CD4-positive, alpha-beta memory T cell (primary cell): Measurements from ENCODE around the gene GAK. TPM values are rescaled to one million over a fixed set of nuclear protein-coding genes. Genes with fewer than 3 reads are reported as not detected.
A peak's percentile ranks its signal among the peaks of the same experiment; 100 is the strongest.
"Not testable (repeated sequence)": the region's sequence is repeated elsewhere in the genome, so short reads cannot be mapped to it uniquely, and the experiment has no call there.

Experiments
- CTCF ChIA-PET: fragments of 350-600 bp; sonication (Branson Sonifier 250); formaldehyde crosslinking; loops from one replicate; lab custom pipeline; 2021; ENCODE audit warnings: inconsistent platforms; ENCODE audit not compliant: partially characterized antibody; lab: Charles Lee
- POLR2A ChIA-PET: fragments of 350-600 bp; sonication (Branson Sonifier 250); formaldehyde crosslinking; loops from one replicate; lab custom pipeline; 2021; ENCODE audit not compliant: partially characterized antibody; lab: Charles Lee
- DNase-seq, 5 donors: peaks; one replicate each; pipeline versions ENCODE4 v3.0.0 to v3.0.0-alpha.2; 2020 to 2022; ENCODE audit warnings: mixed read lengths in 1 of 5
- H3K27ac ChIP-seq: one replicate; pipeline ENCODE4 v1.7.0; 2013; ENCODE audit warnings: low read depth, low read length
- H3K27me3 ChIP-seq: 2 replicates; pipeline ENCODE4 v1.7.0; 2013; ENCODE audit warnings: mild to moderate bottlenecking, low read length, moderate library complexity; ENCODE audit not compliant: insufficient read depth
- H3K36me3 ChIP-seq: 2 replicates; pipeline ENCODE4 v1.7.0; 2013; ENCODE audit warnings: mild to moderate bottlenecking, low read length, moderate library complexity; ENCODE audit not compliant: insufficient read depth
- H3K4me1 ChIP-seq: 2 replicates; pipeline ENCODE4 v1.7.0; 2013; ENCODE audit warnings: mild to moderate bottlenecking, low read length, moderate library complexity; ENCODE audit not compliant: insufficient read depth
- H3K4me3 ChIP-seq, 2 donors: one replicate each; pipeline ENCODE4 v1.7.0; 2013; ENCODE audit warnings: low read length in 2 of 2, mild to moderate bottlenecking in 1 of 2
- H3K9me3 ChIP-seq, 2 donors: one replicate each; pipeline ENCODE4 v1.7.0; 2013; ENCODE audit warnings: low read length in 2 of 2, control low read depth in 1 of 2; ENCODE audit not compliant: control insufficient read depth in 1 of 2
- H3K27ac Mint-ChIP-seq, 7 donors: one replicate each; pipeline ENCODE4 v1.8.0; 2020 to 2021; ENCODE audit warnings: mixed read lengths in 7 of 7, mild to moderate bottlenecking in 6 of 7, inconsistent platforms in 3 of 7, moderate library complexity in 3 of 7
- H3K27me3 Mint-ChIP-seq, 2 donors: one replicate each; pipeline ENCODE4 v1.8.0; 2020 to 2021; ENCODE audit warnings: mixed read lengths in 2 of 2
- H3K36me3 Mint-ChIP-seq, 2 donors: one replicate each; pipeline ENCODE4 v1.8.0; 2020 to 2021; ENCODE audit warnings: mixed read lengths in 2 of 2, inconsistent platforms in 1 of 2, mild to moderate bottlenecking in 1 of 2
- H3K4me1 Mint-ChIP-seq, 4 donors: one replicate each; pipeline ENCODE4 v1.8.0; 2020 to 2021; ENCODE audit warnings: mixed read lengths in 4 of 4, mild to moderate bottlenecking in 1 of 4
- H3K4me3 Mint-ChIP-seq, 8 donors: one replicate each; pipeline ENCODE4 v1.8.0; 2020 to 2021; ENCODE audit warnings: mixed read lengths in 8 of 8, mild to moderate bottlenecking in 7 of 8, moderate library complexity in 6 of 8, inconsistent platforms in 3 of 8
- H3K9me3 Mint-ChIP-seq, 8 donors: one replicate each; pipeline ENCODE4 v1.8.0; 2020 to 2021; ENCODE audit warnings: mixed read lengths in 8 of 8, mild to moderate bottlenecking in 5 of 8, inconsistent platforms in 3 of 8, moderate library complexity in 1 of 8
- intact Hi-C: fragments of 100-400 bp; cut with micrococcal nuclease; formaldehyde crosslinking; loops from one replicate; pipeline ENCODE4 v1.15.1; 2023
- polyA plus RNA-seq, 2 donors: library from polyadenylated mRNA; unstranded; fragments of 300-500 nt; fragmentation: Illumina TruSeq; gene quantifications; one replicate each; pipeline ENCODE4 v1.2.3, GENCODE V29; 2021
- total RNA-seq, 2 experiments: library from RNA; stranded (reverse); gene quantifications; one replicate each; pipeline ENCODE4 v1.2.3, GENCODE V29; 2021

Gene GAK
- total and polyA plus RNA-seq, 4 experiments from 2014 or later = 32.5 to 188 (median 130) TPM

DNA sequence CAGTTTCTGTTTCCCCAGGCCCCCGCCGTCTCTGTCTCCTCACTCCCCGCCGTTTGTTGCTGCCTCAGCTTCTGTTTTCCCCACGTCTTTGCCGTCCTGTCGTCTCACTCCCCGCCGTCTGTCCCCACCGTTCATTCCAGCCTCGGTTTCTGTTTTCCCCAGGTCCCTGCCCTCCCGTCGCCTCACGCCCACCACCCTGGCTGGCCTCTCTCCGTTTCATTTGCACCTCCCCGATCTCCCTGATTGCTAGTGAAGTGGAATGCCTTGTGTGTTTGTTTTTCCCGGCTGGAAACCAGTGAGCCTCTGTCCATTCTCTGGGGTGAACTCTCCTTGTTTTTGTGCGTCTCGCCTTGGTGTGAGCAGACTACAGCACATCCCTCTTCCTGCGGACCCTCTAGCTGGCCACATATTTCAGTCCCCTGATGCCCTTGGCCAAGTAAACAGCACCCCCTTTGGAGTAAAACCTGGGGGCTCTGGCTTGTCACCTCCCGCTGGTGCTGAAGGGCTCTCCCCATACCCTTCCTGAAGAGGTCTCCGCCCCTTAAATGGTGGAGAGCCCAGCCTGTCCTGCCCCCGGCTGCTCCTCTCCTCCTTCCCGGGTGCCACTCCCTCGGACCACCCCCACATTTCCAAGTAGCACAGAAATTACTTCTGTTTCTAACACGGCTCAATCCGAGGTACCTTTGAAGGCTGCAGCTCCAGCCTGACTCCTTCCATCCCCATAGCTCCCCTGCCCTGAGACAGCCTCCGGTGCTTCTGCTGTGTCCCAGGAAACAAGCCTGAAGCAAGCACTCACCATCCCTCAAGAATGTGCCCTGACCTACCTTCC, 13.4 kb upstream of the GAK start:
- H3K9me3 Mint-ChIP-seq = no peaks in the 10 kb centered on the region
- no peak overlapping the region for H3K27ac Mint-ChIP-seq
- ChIA-PET POLR2A (no interaction called here), CTCF (no interaction called here)
- no peaks in the 10 kb centered on the region for H3K36me3 ChIP-seq
- DNase-seq = no peak
- H3K4me3 Mint-ChIP-seq = no peak overlapping the region
- no peaks in the 10 kb centered on the region for H3K4me1 ChIP-seq
- H3K27ac ChIP-seq = no peak overlapping the region
- H3K36me3 Mint-ChIP-seq = peaks cover 0 to 4% of the 10 kb centered on the region in 2 donors
- H3K9me3 ChIP-seq = no peaks in the 10 kb centered on the region
- H3K27me3 Mint-ChIP-seq = no peaks in the 10 kb centered on the region
- intact Hi-C loops = no loop called here
- no peaks in the 10 kb centered on the region for H3K27me3 ChIP-seq
- H3K4me3 ChIP-seq = no peak overlapping the region
- peaks cover 0 to 4% (median 2%) of the 10 kb centered on the region in 4 donors for H3K4me1 Mint-ChIP-seq

- H3K27ac ChIP-seq, CTCF ChIA-PET, H3K4me1 ChIP-seq, POLR2A ChIA-PET, intact Hi-C loops, H3K9me3 ChIP-seq, H3K4me3 ChIP-seq, H3K27me3 Mint-ChIP-seq, H3K9me3 Mint-ChIP-seq, H3K4me3 Mint-ChIP-seq, H3K36me3 Mint-ChIP-seq, H3K36me3 ChIP-seq, H3K27me3 ChIP-seq, DNase-seq, H3K27ac Mint-ChIP-seq, H3K4me1 Mint-ChIP-seq: not testable (repeated sequence)
Observed at GRCh38 chr4:939508-939907, 7.4 kb upstream of the GAK start.

DNA sequence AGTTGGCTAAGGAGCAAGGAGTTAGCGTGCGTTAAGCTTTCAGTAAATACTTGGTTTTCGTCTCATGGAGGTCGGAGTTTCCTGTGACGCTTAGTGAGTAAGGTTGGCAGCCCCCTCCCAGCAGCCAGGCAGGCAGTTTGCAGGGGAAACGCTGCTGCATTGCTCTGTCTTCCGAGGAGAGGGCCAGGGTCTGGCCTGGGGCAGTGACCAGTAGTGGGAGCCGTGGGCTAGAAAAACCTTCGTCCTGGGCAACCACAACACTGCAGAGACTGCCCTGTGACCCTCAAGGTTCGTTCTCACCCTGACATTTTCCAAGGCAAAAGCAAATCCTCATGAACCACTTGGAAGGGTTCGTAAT, 576 bp upstream of the GAK start:
- Histone ChIP-seq H3K4me1 (peaks cover 44% of the 10 kb centered on the region), H3K9me3 (no peaks in the 10 kb centered on the region), H3K4me3 (peak overlapping the region; percentile 82 to 94), H3K27me3 (no peaks in the 10 kb centered on the region), H3K27ac (peak overlapping the region; percentile 99), H3K36me3 (no peaks in the 10 kb centered on the region)
- peaks cover 0 to 14% of the 10 kb centered on the region in 2 donors for H3K36me3 Mint-ChIP-seq
- intact Hi-C loops = loop anchor here (1.0 to 5.0 kb wide), 6 partner anchors 41 to 690 kb away; partner anchors contain the start of genes ATP5ME, DGKQ, IDUA and MYL5
- peak overlapping the region; percentile 90 to 99 (median 97) for H3K27ac Mint-ChIP-seq
- peak overlapping the region; percentile 91 to 99 (median 95) for H3K4me3 Mint-ChIP-seq
- H3K4me1 Mint-ChIP-seq = peaks cover 27 to 48% (median 37%) of the 10 kb centered on the region in 4 donors
- no peak for DNase-seq
- H3K9me3 Mint-ChIP-seq = no peaks in the 10 kb centered on the region
- no peaks in the 10 kb centered on the region for H3K27me3 Mint-ChIP-seq
- POLR2A ChIA-PET = interaction anchor here (1.0 to 2.6 kb wide), 15 partner anchors 9 to 647 kb away, joined by 3 to 27 read pairs (median 5); partner anchors contain the start of genes ATP5ME, DGKQ, FGFRL1 and IDUA
- CTCF ChIA-PET = interaction anchor here (0.8 to 1.3 kb wide), 4 partner anchors 55 to 191 kb away, joined by 3 to 5 read pairs (median 3); partner anchors contain the start of gene IDUA

- Mint-ChIP-seq H3K27ac (peak overlapping the region; percentile 90 to 99 (median 97)), H3K4me3 (peak overlapping the region; percentile 91 to 99 (median 94)), H3K4me1 (peaks cover 27 to 49% (median 38%) of the 10 kb centered on the region in 4 donors), H3K9me3 (no peaks in the 10 kb centered on the region), H3K27me3 (no peaks in the 10 kb centered on the region), H3K36me3 (peaks cover 0 to 14% of the 10 kb centered on the region in 2 donors)
- DNase-seq = peak in 2 of 5 donors; percentile 22 to 60
- Histone ChIP-seq H3K4me1 (peaks cover 47% of the 10 kb centered on the region), H3K36me3 (no peaks in the 10 kb centered on the region), H3K9me3 (no peaks in the 10 kb centered on the region), H3K4me3 (peak overlapping the region; percentile 57 to 94), H3K27me3 (no peaks in the 10 kb centered on the region), H3K27ac (peak overlapping the region; percentile 99)
- intact Hi-C loops = loop anchor here (5.0 kb wide), 1 partner anchor 689 kb away; no protein-coding TSS in a partner anchor
- ChIA-PET CTCF (no interaction called here), POLR2A (interaction anchor here (1.0 to 2.6 kb wide), 13 partner anchors 8 to 648 kb away, joined by 3 to 27 read pairs (median 6); partner anchors contain the start of genes ATP5ME, DGKQ, FGFRL1 and IDUA)
Observed at GRCh38 chr4:931194-931959, 739 bp downstream of the GAK start.

- peak overlapping the region; percentile 90 to 99 (median 97) for H3K27ac Mint-ChIP-seq
- H3K4me1 Mint-ChIP-seq = peaks cover 31 to 55% (median 43%) of the 10 kb centered on the region in 4 donors
- H3K36me3 Mint-ChIP-seq = peaks cover 0 to 18% of the 10 kb centered on the region in 2 donors
- intact Hi-C loops = loop anchor here (5.0 kb wide), 1 partner anchor 689 kb away; no protein-coding TSS in a partner anchor
- ChIA-PET CTCF (no interaction called here), POLR2A (interaction anchor here (2.1 to 2.6 kb wide), 2 partner anchors 80 to 149 kb away, joined by 11 to 27 read pairs; partner anchors contain the start of gene FGFRL1)
- Histone ChIP-seq H3K27ac (peak overlapping the region; percentile 99), H3K36me3 (no peaks in the 10 kb centered on the region), H3K4me1 (peaks cover 53% of the 10 kb centered on the region), H3K9me3 (no peaks in the 10 kb centered on the region), H3K27me3 (no peaks in the 10 kb centered on the region), H3K4me3 (peak overlapping the region; percentile 57 to 94)
- no peaks in the 10 kb centered on the region for H3K27me3 Mint-ChIP-seq
- H3K4me3 Mint-ChIP-seq = peak overlapping the region; percentile 91 to 99 (median 94)
- no peaks in the 10 kb centered on the region for H3K9me3 Mint-ChIP-seq
- DNase-seq = no peak
Observed at GRCh38 chr4:930827-931193, 1.3 kb downstream of the GAK start.

GRCh38 chr4:930028-930551, 2.0 kb downstream of the GAK start:
- no peaks in the 10 kb centered on the region for H3K27me3 Mint-ChIP-seq
- peaks cover 34 to 61% (median 49%) of the 10 kb centered on the region in 4 donors for H3K4me1 Mint-ChIP-seq
- peak in 1 of 5 donors; percentile 11 for DNase-seq
- intact Hi-C loops = loop anchor here (5.0 kb wide), 1 partner anchor 688 kb away; no protein-coding TSS in a partner anchor
- Histone ChIP-seq H3K4me1 (peaks cover 60% of the 10 kb centered on the region), H3K4me3 (no peak overlapping the region), H3K27ac (peak overlapping the region; percentile 99), H3K9me3 (no peaks in the 10 kb centered on the region), H3K36me3 (no peaks in the 10 kb centered on the region), H3K27me3 (no peaks in the 10 kb centered on the region)
- H3K9me3 Mint-ChIP-seq = no peaks in the 10 kb centered on the region
- peak overlapping the region; percentile 91 to 99 (median 94) for H3K4me3 Mint-ChIP-seq
- H3K36me3 Mint-ChIP-seq = peaks cover 0 to 18% of the 10 kb centered on the region in 2 donors
- CTCF ChIA-PET = interaction anchor here (1.5 kb wide), 1 partner anchor 8 kb away, joined by 4 read pairs; no protein-coding TSS in a partner anchor
- POLR2A ChIA-PET = interaction anchor here (0.6 to 0.9 kb wide), 2 partner anchors 9 to 67 kb away, joined by 3 read pairs; no protein-coding TSS in a partner anchor
- peak overlapping the region; percentile 64 to 99 (median 97) for H3K27ac Mint-ChIP-seq
